Loucy (cell line): ENCODE measurements around the gene OR2A2.
"Not testable (repeated sequence)": the region's sequence is repeated elsewhere in the genome, so short reads cannot be mapped to it uniquely, and the experiment has no call there.

ENCODE experiments used
- H2AFZ ChIP-seq: fragments of 200-600 bp; sonication (generic); 2 replicates; pipeline ENCODE4 v1.6.0; 2016; ENCODE audit warnings: antibody characterized with exemption, mild to moderate bottlenecking, low read length, moderate library complexity
- H3F3A ChIP-seq: fragments of 200-600 bp; 2 replicates; pipeline ENCODE4 v1.6.0; 2016; ENCODE audit warnings: antibody characterized with exemption, low read depth, mild to moderate bottlenecking
- H3K27me3 ChIP-seq: fragments of 200-600 bp; sonication (generic); 2 replicates; pipeline ENCODE4 v1.6.1; 2014; ENCODE audit warnings: low read length, mild to moderate bottlenecking; ENCODE audit not compliant: insufficient read depth, poor library complexity, severe bottlenecking
- H3K36me3 ChIP-seq: fragments of 200-600 bp; sonication (generic); 2 replicates; pipeline ENCODE4 v1.6.1; 2016; ENCODE audit warnings: low read length; ENCODE audit not compliant: insufficient read depth
- H3K4me1 ChIP-seq: fragments of 200-600 bp; sonication (generic); 2 replicates; pipeline ENCODE4 v1.5.1; 2014; ENCODE audit warnings: low read length, mild to moderate bottlenecking; ENCODE audit not compliant: insufficient read depth, poor library complexity, severe bottlenecking
- H3K4me2 ChIP-seq: fragments of 200-600 bp; sonication (generic); 2 replicates; pipeline ENCODE4 v1.6.0; 2014; ENCODE audit warnings: antibody characterized with exemption, low read length, low read depth, mild to moderate bottlenecking; ENCODE audit not compliant: poor library complexity, severe bottlenecking
- H3K4me3 ChIP-seq: fragments of 200-600 bp; sonication (generic); 2 replicates; pipeline ENCODE4 v1.5.1; 2014; ENCODE audit warnings: low read length, mild to moderate bottlenecking, mixed read lengths; ENCODE audit not compliant: poor library complexity, severe bottlenecking
- H3K79me2 ChIP-seq: fragments of 200-600 bp; sonication (generic); 2 replicates; pipeline ENCODE4 v1.6.1; 2014; ENCODE audit warnings: low read length; ENCODE audit not compliant: insufficient read depth
- H3K9ac ChIP-seq: fragments of 200-600 bp; sonication (generic); 2 replicates; pipeline ENCODE4 v1.6.0; 2014; ENCODE audit warnings: mild to moderate bottlenecking, low read depth, low read length, moderate library complexity; ENCODE audit not compliant: poor library complexity, severe bottlenecking
- H3K9me2 ChIP-seq: fragments of 200-600 bp; sonication (generic); replicated peaks from 2 replicates; pipeline ENCODE4 v1.6.1; 2016; ENCODE audit warnings: low read depth, low read length, mixed read lengths
- H3K9me3 ChIP-seq: fragments of 200-600 bp; sonication (generic); 2 replicates; pipeline ENCODE4 v1.6.1; 2014; ENCODE audit warnings: mild to moderate bottlenecking, antibody characterized with exemption, low read length, low read depth; ENCODE audit not compliant: insufficient read depth
- H4K20me1 ChIP-seq: fragments of 200-600 bp; sonication (generic); 2 replicates; pipeline ENCODE4 v1.6.0; 2014; ENCODE audit warnings: antibody characterized with exemption, low read length, mild to moderate bottlenecking; ENCODE audit not compliant: insufficient read depth, poor library complexity, severe bottlenecking
- CTCF ChIP-seq: fragments of 200-600 bp; sonication (generic); conservative IDR thresholded peaks from 2 replicates; pipeline ENCODE4 v1.5.1; 2014; ENCODE audit warnings: mild to moderate bottlenecking, antibody characterized with exemption, low read length
- EZH2phosphoT487 ChIP-seq: fragments of 200-600 bp; IDR thresholded peaks from 2 replicates; pipeline ENCODE4 v1.6.1; 2018; ENCODE audit warnings: antibody characterized with exemption, mild to moderate bottlenecking, moderate library complexity, borderline replicate concordance

Gene OR2A2

GRCh38 chr7:144122876-144123275, 13.5 kb downstream of the OR2A2 start, which contains the start of gene OR2A14:
Gene OR2A14, plus strand, starts transcription at chr7:144123176. Its CDS starts 5,937 bp downstream, at chr7:144129113.
- no peaks in the 10 kb centered on the region for H3K36me3 ChIP-seq
- H3K4me2 ChIP-seq: no peak within 1 kb of the TSS
- H3F3A ChIP-seq: no peaks in the 10 kb centered on the region
- H3K9me2 ChIP-seq: no peaks in the 10 kb centered on the region
- no peaks in the 10 kb centered on the region for H3K9me3 ChIP-seq
- H3K4me3 ChIP-seq: no peak within 1 kb of the TSS
- H4K20me1 ChIP-seq: no peaks in the 10 kb centered on the region
- no peaks in the 10 kb centered on the region for H3K79me2 ChIP-seq
- no peak within 1 kb of the TSS for H3K9ac ChIP-seq
- no peaks in the 10 kb centered on the region for H3K4me1 ChIP-seq
- H3K27me3 ChIP-seq: no peaks in the 10 kb centered on the region
- H2AFZ ChIP-seq: no peak within 1 kb of the TSS
- TF ChIP-seq EZH2phosphoT487 (no peak), CTCF (no peak)

GRCh38 chr7:144127714-144128334, 18.4 kb downstream of the OR2A2 start:
- H3K36me3 ChIP-seq: no peaks in the 10 kb centered on the region
- no peaks in the 10 kb centered on the region for H3K9me3 ChIP-seq
- no peaks in the 10 kb centered on the region for H3F3A ChIP-seq
- H2AFZ ChIP-seq: peak overlapping the region; percentile 26; the same call in 1 of the 2 replicates
- H3K27me3 ChIP-seq: no peaks in the 10 kb centered on the region
- no peaks in the 10 kb centered on the region for H3K79me2 ChIP-seq
- H3K4me1 ChIP-seq: no peaks in the 10 kb centered on the region
- H3K9ac ChIP-seq: no peak overlapping the region
- no peak overlapping the region for H3K4me2 ChIP-seq
- no peaks in the 10 kb centered on the region for H3K9me2 ChIP-seq
- TF ChIP-seq CTCF: peak; percentile 93
- TF ChIP-seq EZH2phosphoT487: no peak
- no peak overlapping the region for H3K4me3 ChIP-seq
- no peaks in the 10 kb centered on the region for H4K20me1 ChIP-seq

GRCh38 chr7:144129601-144130000, 20.2 kb downstream of the OR2A2 start:
- not testable (repeated sequence) for H3K27me3 ChIP-seq, H3K9ac ChIP-seq, H3K9me2 ChIP-seq, H3K4me3 ChIP-seq, H3K79me2 ChIP-seq, H4K20me1 ChIP-seq, H3K36me3 ChIP-seq, H3K4me2 ChIP-seq, H3K9me3 ChIP-seq, H2AFZ ChIP-seq, H3F3A ChIP-seq, H3K4me1 ChIP-seq

- H3K9ac ChIP-seq: no peak overlapping the region
- H3K4me3 ChIP-seq: no peak overlapping the region
- H3F3A ChIP-seq: no peaks in the 10 kb centered on the region
- no peaks in the 10 kb centered on the region for H3K9me3 ChIP-seq
- H4K20me1 ChIP-seq: no peaks in the 10 kb centered on the region
- H2AFZ ChIP-seq: no peak overlapping the region
- H3K79me2 ChIP-seq: no peaks in the 10 kb centered on the region
- TF ChIP-seq EZH2phosphoT487 (no peak), CTCF (no peak)
- no peaks in the 10 kb centered on the region for H3K27me3 ChIP-seq
- H3K9me2 ChIP-seq: no peaks in the 10 kb centered on the region
- H3K36me3 ChIP-seq: no peaks in the 10 kb centered on the region
- no peak overlapping the region for H3K4me2 ChIP-seq
- H3K4me1 ChIP-seq: no peaks in the 10 kb centered on the region
These were observed 21.3 kb downstream of the OR2A2 start for GRCh38 chr7:144130730-144131129.
